HG03432 (cell line): ENCODE data around the gene NIT2.
"Not testable (repeated sequence)": the region's sequence is repeated elsewhere in the genome, so short reads cannot be mapped to it uniquely, and the experiment has no call there.

Experiments
- ATAC-seq: cut with Tn5 transposase; IDR thresholded peaks from one replicate; pipeline ENCODE4 v1.9.1; 2021; ENCODE audit warnings: mild to moderate bottlenecking, moderate library complexity; ENCODE audit not compliant: unreplicated experiment

The NIT2 gene

DNA sequence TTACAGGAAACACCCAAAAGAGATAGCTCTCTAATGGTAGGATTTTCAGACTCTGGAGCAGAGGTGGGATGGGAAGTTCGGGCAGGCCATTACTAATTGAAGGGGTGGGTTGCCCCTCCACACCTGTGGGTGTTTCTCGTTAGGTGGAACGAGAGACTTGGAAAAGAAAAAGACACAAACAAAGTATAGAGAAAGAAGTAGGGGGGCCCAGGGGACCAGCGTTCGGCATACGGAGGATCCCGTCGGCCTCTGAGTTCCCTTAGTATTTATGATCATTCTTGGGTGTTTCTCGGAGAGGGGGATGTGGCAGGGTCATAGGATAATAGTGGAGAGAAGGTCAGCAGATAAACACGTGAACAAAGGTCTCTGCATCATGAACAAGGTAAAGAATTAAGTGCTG lies 1.7 kb downstream of the NIT2 start:
- not testable (repeated sequence) for ATAC-seq

DNA sequence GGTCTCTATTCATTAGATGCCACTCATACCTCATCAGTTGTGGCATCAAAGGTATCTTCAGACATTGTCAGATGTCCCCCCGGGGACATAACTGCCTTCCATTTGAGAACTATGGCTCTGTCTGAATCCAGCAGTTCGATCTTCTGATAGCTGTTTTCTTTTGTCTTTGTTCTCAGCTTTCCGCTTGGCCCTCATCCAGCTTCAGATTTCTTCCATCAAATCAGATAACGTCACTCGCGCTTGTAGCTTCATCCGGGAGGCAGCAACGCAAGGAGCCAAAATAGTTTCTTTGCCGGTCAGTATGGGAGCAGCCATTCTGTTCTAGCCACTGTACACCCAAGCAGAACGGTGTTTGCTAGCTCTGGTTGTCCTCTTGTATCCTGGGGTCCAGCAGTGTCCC lies 4.4 kb downstream of the NIT2 start:
- ATAC-seq = no peak

GRCh38 chr3:100339786-100340185 lies 5.2 kb downstream of the NIT2 start:
- no peak for ATAC-seq

- ATAC-seq = no peak
Measured at GRCh38 chr3:100340527-100340926, 6.0 kb downstream of the NIT2 start.

DNA sequence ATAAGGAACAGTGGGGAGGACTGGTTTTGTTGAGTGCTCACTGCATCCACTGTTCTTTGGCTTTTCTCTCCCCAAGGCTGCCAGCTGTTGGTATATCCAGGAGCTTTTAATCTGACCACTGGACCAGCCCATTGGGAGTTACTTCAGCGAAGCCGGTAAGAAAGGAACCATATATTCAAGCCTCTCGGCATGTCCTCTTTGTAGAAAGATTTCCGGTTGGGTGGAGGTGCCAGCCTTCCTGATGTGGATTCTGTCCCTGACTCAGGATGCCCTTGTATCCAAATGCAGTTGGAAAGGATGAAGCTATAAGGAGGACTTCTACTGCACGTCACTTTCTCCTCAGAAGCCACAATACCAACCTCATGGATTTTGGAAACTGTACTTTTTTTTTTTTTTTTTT lies 14.2 kb downstream of the NIT2 start:
- no peak for ATAC-seq

- ATAC-seq = not testable (repeated sequence)
Measured at GRCh38 chr3:100351770-100352169, 17.2 kb downstream of the NIT2 start.

GRCh38 chr3:100352296-100353231 lies 18.0 kb downstream of the NIT2 start:
- ATAC-seq = no peak

DNA sequence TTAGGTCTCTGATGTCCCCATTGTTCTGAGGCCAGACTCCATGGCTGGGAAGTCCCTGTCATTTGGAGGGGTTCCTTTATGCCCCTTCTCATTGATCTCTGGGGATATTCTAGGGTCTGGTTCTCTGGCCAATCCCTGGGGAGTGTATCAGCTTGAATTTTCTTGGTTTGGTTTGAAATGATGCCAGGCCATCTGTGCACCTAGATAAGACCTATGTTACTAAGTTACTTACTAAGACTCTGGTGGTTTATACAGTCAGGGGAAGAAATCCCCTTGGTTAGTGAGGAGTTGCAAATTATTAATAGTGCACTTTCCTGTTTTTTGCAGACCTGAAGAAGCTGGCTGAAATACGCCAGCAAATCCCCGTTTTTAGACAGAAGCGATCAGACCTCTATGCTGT lies 20.3 kb downstream of the NIT2 start:
- peak; percentile 58 for ATAC-seq

DNA sequence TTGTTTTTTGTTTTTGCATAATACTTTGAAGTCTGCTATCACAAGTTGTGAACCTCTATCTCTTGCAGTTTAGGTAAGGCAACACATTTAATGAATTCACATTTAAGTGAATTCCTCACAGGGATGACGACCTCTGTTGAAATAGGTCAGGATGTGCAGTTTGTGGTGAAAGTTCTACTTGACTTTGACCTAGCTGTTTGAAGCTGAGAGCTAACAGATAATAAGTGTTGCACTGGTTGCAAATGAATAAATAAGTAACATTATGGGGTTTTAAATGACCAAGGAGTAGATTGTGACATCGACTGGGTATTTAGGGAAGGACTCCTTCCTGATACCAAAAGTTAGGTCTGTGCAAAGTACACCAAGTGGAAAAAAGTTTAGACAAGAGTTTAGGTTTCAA lies 23.9 kb downstream of the NIT2 start:
- ATAC-seq = no peak

- ATAC-seq = no peak
Measured at GRCh38 chr3:100359035-100359434, 24.5 kb downstream of the NIT2 start.

DNA sequence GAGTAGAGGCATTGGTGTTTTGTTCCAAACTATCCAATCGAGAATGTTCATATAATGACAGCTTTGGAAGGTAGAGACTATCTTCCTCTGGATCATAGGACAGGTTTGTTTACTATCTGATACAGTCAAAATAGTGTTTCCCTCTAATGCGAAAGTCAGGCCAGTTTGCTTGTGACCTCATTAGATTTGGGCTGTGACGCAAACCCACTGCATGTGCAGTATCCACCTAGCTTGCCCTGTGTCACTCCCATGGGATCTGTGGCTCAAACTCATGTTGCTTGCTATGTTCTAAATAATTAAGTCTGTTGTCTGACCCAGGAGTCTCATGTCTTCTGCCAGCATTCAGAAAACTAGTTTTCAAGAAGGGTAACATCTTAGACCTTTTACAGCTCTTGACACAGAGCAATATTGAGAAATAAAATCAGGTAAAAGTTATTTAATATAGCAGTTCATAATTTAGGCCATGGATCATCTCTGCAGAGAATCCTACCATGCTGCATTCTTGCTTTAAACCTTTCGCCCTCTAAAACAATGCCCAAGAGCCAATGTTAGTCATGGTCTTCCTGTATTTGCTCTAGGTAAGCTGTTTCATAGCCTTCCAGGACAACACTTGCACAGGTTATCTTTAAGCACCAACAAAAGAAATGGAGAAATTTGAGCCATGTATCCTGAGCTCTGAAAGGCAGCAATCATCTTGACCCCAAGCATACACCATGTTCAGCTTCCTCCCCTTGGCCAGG lies 26.4 kb downstream of the NIT2 start:
- ATAC-seq = no peak

- ATAC-seq = no peak
Measured at GRCh38 chr3:100361897-100362296, 27.3 kb downstream of the NIT2 start.

DNA sequence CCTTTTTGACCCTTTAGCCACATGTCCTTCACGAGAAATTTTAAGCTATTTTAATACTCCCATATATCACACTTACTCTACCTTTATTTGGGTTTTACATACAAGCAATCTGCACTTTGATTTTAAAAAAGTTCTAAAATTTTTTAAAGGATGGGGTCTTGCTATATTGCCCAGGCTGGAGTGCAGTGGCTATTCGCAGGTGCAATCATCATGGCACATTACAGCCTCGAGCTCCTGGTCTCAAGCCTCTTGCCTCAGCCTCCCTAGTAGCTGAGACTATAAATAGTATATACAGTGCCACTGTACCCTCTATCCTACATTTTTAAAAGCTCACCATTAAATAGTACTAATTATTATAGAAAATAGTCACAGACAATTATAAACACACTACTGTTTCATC lies 29.9 kb downstream of the NIT2 start:
- ATAC-seq = no peak

GRCh38 chr3:100366424-100366823 lies 31.9 kb downstream of the NIT2 start:
- ATAC-seq = no peak

DNA sequence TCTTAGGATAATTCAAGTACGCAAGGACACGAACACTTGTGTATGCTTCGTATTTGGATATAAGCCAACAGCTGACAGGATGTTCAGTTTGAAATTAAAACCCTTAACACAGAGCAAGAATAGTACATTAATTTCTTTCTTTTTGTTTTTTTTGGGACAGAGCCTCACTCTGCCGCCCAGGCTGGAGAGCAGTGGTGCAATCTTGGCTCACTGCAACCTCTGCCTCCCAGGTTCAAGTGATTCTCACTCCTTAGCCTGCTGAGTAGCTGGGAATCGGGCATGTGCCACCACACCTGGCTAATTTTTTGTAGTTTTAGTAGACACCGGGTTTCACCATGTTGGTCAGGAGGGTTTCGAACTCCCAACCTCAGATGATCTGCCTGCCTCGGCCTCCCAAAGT lies 33.9 kb downstream of the NIT2 start:
- no peak for ATAC-seq

- ATAC-seq = no peak
Measured at GRCh38 chr3:100370756-100371155, 36.2 kb downstream of the NIT2 start.

DNA sequence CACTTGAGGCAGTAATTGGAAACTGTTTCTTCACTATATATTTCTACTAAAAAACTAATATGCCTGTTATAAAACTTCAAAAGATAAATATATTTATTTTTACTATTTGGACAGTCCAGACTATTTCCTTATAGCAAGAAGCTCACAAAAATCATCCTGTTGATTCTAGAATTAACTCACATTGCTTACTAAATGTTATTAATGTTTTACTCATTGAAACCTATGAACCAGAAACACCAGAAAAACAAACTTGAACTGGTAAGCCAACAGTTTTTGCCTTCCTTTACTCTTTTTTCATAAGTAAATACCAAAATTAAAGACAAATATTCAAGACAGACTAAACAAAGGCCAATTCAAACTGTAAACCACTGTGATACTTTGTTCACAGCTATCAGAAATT lies 40.0 kb downstream of the NIT2 start:
- ATAC-seq = no peak

- no peak for ATAC-seq
Measured at GRCh38 chr3:100376301-100376700, 41.7 kb downstream of the NIT2 start.

- ATAC-seq = no peak
Measured at GRCh38 chr3:100384733-100385525, 50.4 kb downstream of the NIT2 start.

DNA sequence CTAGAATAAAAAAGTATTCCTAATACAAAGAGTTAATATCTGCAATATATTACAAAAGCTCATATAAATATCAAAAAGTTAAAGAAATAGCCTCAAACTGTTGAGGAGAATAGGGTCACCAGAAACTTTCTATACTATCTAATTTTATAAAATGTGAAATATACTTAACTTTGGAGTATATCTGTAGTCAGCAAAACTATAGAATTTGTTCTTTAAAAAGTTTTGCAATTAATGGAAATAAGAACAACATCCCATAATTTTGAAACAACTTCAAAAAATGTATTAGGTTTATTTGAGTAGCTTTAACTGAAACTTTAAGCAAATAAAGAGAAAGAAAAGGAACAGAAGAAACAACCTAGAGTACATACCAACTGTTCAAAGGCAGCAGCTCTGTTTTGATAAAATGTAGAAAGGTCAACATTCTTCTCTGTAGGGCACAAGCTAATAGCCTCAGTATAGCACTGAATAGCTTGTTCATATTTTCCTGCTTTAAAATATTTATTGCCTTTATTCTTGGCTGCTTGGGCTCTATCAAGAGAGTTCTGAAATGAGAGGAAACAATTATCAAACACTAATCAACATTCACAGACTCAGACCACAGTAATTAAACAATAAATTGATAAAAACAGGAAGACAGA lies 52.0 kb downstream of the NIT2 start:
- no peak for ATAC-seq

GRCh38 chr3:100389025-100389424 lies 54.5 kb downstream of the NIT2 start:
- ATAC-seq = no peak
